GM23248 (cell line): Measurements from ENCODE around the gene GHITM. TPM values are rescaled to one million over a fixed set of nuclear protein-coding genes. Genes with fewer than 3 reads are reported as not detected.
A peak's percentile ranks its signal among the peaks of the same experiment; 100 is the strongest.
"Not testable (repeated sequence)": the region's sequence is repeated elsewhere in the genome, so short reads cannot be mapped to it uniquely, and the experiment has no call there.

Experiments
- DNase-seq: peaks from one replicate; pipeline ENCODE4 v3.0.0-alpha.2; 2015
- H2AFZ ChIP-seq: fragments of 200-600 bp; sonication (generic); 2 replicates; pipeline ENCODE4 v1.6.1; 2016; ENCODE audit warnings: antibody characterized with exemption
- H3F3A ChIP-seq: fragments of 200-600 bp; sonication (generic); 2 replicates; pipeline ENCODE4 v1.6.1; 2016; ENCODE audit warnings: mild to moderate bottlenecking, antibody characterized with exemption, mixed run types; ENCODE audit not compliant: insufficient read depth
- H3K27ac ChIP-seq: fragments of 200-600 bp; sonication (generic); 2 replicates; pipeline ENCODE4 v1.5.1; 2016; ENCODE audit warnings: mild to moderate bottlenecking
- H3K27me3 ChIP-seq: fragments of 200-600 bp; sonication (generic); replicated peaks from 2 replicates; pipeline ENCODE4 v1.6.1; 2016; ENCODE audit warnings: mild to moderate bottlenecking; ENCODE audit not compliant: insufficient read depth
- H3K36me3 ChIP-seq: fragments of 200-600 bp; sonication (generic); 2 replicates; pipeline ENCODE4 v1.6.1; 2016; ENCODE audit warnings: low read depth, mild to moderate bottlenecking
- H3K4me1 ChIP-seq: fragments of 200-600 bp; sonication (generic); 2 replicates; pipeline ENCODE4 v1.6.1; 2016; ENCODE audit warnings: mild to moderate bottlenecking; ENCODE audit not compliant: insufficient read depth
- H3K4me2 ChIP-seq: fragments of 200-600 bp; sonication (generic); one replicate; pipeline ENCODE4 v1.6.1; 2016; ENCODE audit warnings: mild to moderate bottlenecking; ENCODE audit not compliant: unreplicated experiment
- H3K4me3 ChIP-seq: fragments of 200-600 bp; sonication (generic); 2 replicates; pipeline ENCODE4 v1.5.1; 2016; ENCODE audit warnings: mild to moderate bottlenecking
- H3K79me2 ChIP-seq: fragments of 200-600 bp; sonication (generic); 2 replicates; pipeline ENCODE4 v1.6.1; 2016; ENCODE audit warnings: mild to moderate bottlenecking; ENCODE audit not compliant: insufficient read depth
- H3K9ac ChIP-seq: fragments of 200-600 bp; sonication (generic); 2 replicates; pipeline ENCODE4 v1.6.1; 2016; ENCODE audit warnings: mild to moderate bottlenecking
- H3K9me2 ChIP-seq: fragments of 200-600 bp; sonication (generic); 2 replicates; pipeline ENCODE4 v1.6.1; 2016; ENCODE audit warnings: mixed run types, mild to moderate bottlenecking, moderate library complexity; ENCODE audit not compliant: insufficient read depth
- H3K9me3 ChIP-seq: fragments of 200-600 bp; sonication (generic); one replicate; pipeline ENCODE4 v1.6.1; 2017; ENCODE audit warnings: low read depth
- H4K20me1 ChIP-seq: fragments of 200-600 bp; sonication (generic); 2 replicates; pipeline ENCODE4 v1.6.0; 2016; ENCODE audit not compliant: insufficient read depth
- EZH2 ChIP-seq: fragments of 200-600 bp; sonication (generic); IDR thresholded peaks from 2 replicates; pipeline ENCODE4 v1.6.1; 2018; ENCODE audit warnings: antibody characterized with exemption, mild to moderate bottlenecking; ENCODE audit not compliant: insufficient read depth, poor library complexity, severe bottlenecking
- EZH2phosphoT487 ChIP-seq: fragments of 200-600 bp; sonication (generic); IDR thresholded peaks from 2 replicates; pipeline ENCODE4 v1.6.1; 2018; ENCODE audit warnings: antibody characterized with exemption, moderate library complexity, mild to moderate bottlenecking, low read depth; ENCODE audit not compliant: insufficient read depth
- WGBS, 2 experiments: methylation state at CpG; one replicate each; pipeline ENCODE4 v1.1.6; 2015 to 2017; ENCODE audit warnings: low lambda C conversion rate in 2 of 2, low coverage in 1 of 2; ENCODE audit errors: missing lambda C conversion rate in 2 of 2; 5-methylcytosine and 5-hydroxymethylcytosine counted together
- in situ Hi-C: fragments of 300-500 bp; cut with MboI; formaldehyde crosslinking; loops from 2 replicates; pipeline ENCODE4 v1.15.0; 2020
- polyA plus RNA-seq: library from polyadenylated mRNA; unstranded; fragments of >200 nt; fragmentation: Nextera tagmentation; extraction: Ambion mirVana; gene quantifications from 2 replicates; pipeline ENCODE4 v1.2.1, GENCODE V29; 2016
- total RNA-seq: library from RNA; depleted of rRNA; stranded (reverse); fragments of >200 nt; shearing (Covaris generic); gene quantifications from 2 replicates; pipeline ENCODE4 v1.2.3, GENCODE V29; 2014

The GHITM gene
- total and polyA plus RNA-seq, 2 experiments from 2014 or later: 205 to 258 TPM

DNA sequence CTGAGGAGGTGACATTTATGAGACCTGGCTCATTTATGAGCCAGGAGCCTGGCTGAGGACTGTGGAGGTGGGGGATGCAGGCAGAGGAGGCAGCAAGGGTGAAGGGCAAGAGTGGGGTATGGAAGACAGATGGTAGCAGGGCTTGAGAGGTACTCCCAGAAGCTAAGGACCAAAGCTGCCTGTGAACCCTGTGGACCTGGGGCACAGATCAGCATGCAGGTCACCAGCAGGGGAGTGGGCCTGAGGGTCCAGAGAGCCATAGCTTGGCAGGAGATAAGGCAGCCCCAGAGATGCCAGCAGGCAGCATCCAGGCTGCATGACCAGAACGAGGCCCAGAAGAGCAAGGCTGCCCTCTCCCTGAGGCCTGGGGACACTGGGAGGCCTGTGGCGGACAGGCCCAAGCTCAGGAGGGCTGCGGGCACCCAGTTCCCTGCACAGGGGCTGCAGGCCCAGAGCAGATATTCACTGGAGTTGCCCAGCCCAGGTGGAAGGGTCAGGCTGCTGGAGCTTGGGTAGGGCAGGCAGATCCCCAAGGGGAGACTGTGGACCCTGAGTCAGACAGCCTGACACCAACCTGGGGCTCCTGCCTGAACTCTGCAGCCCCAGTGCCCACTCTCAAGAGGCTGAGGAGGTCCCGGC lies 37.6 kb downstream of the GHITM start:
- 59 to 72% methylated on average over 4 of the region's 4 CpGs for WGBS, 2 experiments
- in situ Hi-C loops: no loop called here

DNA sequence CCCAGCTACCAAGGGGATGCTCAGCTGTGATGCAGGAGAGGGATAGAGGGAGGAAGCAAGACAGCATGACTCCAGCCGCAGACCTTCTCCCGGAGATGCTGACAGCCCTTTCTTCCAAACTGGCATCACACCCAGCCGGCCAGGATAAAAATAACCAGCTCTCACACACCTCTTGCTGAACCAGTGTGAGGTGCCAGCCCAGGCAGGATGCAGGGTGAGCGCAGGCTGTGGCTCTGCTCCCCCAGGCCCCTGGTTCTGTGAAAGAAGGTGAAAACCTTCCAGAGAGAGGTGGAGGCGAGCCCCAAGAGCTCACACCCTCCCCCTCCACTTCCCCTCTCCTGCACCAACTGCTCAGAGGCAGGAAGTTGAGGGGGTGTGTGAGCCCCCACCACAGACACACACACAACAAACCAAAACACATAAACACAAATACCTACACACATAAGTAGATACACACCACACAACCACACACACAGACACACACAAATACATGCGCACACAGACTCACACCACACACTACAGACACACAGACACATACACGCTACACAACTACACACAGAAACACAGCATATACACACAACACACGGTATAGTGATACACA lies 38.3 kb downstream of the GHITM start:
- H3K27ac ChIP-seq: no peak overlapping the region
- no peak overlapping the region for H2AFZ ChIP-seq
- WGBS, 2 experiments: 62 to 67% methylated on average over 8 of the region's 8 CpGs
- no peaks in the 10 kb centered on the region for H3K36me3 ChIP-seq
- in situ Hi-C loops: no loop called here
- no peaks in the 10 kb centered on the region for H3K4me1 ChIP-seq
- H3K4me3 ChIP-seq: no peak overlapping the region
- H3F3A ChIP-seq: no peaks in the 10 kb centered on the region
- H3K27me3 ChIP-seq: no peaks in the 10 kb centered on the region
- no peak overlapping the region for H3K4me2 ChIP-seq
- no peaks in the 10 kb centered on the region for H3K79me2 ChIP-seq
- H3K9me2 ChIP-seq: no peaks in the 10 kb centered on the region
- no peaks in the 10 kb centered on the region for H4K20me1 ChIP-seq
- no peak for DNase-seq
- H3K9ac ChIP-seq: no peak overlapping the region
- H3K9me3 ChIP-seq: no peaks in the 10 kb centered on the region
- TF ChIP-seq EZH2phosphoT487: no peak
- no peak for TF ChIP-seq EZH2

More for the DNA sequence above, 37.6 kb downstream of the GHITM start:
- H3K36me3 ChIP-seq: no peaks in the 10 kb centered on the region
- DNase-seq: no peak
- no peaks in the 10 kb centered on the region for H3K27me3 ChIP-seq
- no peaks in the 10 kb centered on the region for H4K20me1 ChIP-seq
- H3K9me3 ChIP-seq: no peaks in the 10 kb centered on the region
- H3K4me2 ChIP-seq: no peak overlapping the region
- no peak overlapping the region for H2AFZ ChIP-seq
- no peak overlapping the region for H3K27ac ChIP-seq
- H3K4me1 ChIP-seq: no peaks in the 10 kb centered on the region
- TF ChIP-seq EZH2phosphoT487: no peak
- no peak for TF ChIP-seq EZH2
- H3F3A ChIP-seq: no peaks in the 10 kb centered on the region
- H3K9ac ChIP-seq: no peak overlapping the region
- no peaks in the 10 kb centered on the region for H3K9me2 ChIP-seq
- no peak overlapping the region for H3K4me3 ChIP-seq
- H3K79me2 ChIP-seq: no peaks in the 10 kb centered on the region

DNA sequence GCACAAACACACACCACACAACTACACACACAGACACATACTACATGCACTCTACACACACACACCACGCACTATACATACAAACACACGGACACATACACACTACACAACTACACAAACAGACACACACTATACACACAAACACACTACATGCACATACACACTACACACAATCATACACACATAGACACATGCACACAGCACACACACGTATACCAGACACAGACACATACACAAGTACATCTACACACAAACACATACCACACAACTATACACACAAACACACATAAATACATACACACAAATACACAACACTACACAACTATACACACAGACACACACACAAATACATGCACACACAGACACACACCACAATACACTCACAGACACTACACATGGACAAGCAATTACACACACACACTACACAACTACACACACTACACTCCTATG lies 38.9 kb downstream of the GHITM start:
- H3K9ac ChIP-seq: no peak overlapping the region
- H3K9me2 ChIP-seq: no peaks in the 10 kb centered on the region
- H3K4me3 ChIP-seq: no peak overlapping the region
- no peaks in the 10 kb centered on the region for H3K9me3 ChIP-seq
- no peak for DNase-seq
- H3K27me3 ChIP-seq: no peaks in the 10 kb centered on the region
- H3K4me2 ChIP-seq: no peak overlapping the region
- no peaks in the 10 kb centered on the region for H3K4me1 ChIP-seq
- H3F3A ChIP-seq: no peaks in the 10 kb centered on the region
- no peaks in the 10 kb centered on the region for H3K79me2 ChIP-seq
- H2AFZ ChIP-seq: no peak overlapping the region
- TF ChIP-seq EZH2phosphoT487: no peak
- TF ChIP-seq EZH2: no peak
- WGBS, 2 experiments: 67 to 83% methylated on average over 3 of the region's 3 CpGs
- H4K20me1 ChIP-seq: no peaks in the 10 kb centered on the region
- H3K27ac ChIP-seq: no peak overlapping the region
- in situ Hi-C loops: no loop called here
- no peaks in the 10 kb centered on the region for H3K36me3 ChIP-seq

DNA sequence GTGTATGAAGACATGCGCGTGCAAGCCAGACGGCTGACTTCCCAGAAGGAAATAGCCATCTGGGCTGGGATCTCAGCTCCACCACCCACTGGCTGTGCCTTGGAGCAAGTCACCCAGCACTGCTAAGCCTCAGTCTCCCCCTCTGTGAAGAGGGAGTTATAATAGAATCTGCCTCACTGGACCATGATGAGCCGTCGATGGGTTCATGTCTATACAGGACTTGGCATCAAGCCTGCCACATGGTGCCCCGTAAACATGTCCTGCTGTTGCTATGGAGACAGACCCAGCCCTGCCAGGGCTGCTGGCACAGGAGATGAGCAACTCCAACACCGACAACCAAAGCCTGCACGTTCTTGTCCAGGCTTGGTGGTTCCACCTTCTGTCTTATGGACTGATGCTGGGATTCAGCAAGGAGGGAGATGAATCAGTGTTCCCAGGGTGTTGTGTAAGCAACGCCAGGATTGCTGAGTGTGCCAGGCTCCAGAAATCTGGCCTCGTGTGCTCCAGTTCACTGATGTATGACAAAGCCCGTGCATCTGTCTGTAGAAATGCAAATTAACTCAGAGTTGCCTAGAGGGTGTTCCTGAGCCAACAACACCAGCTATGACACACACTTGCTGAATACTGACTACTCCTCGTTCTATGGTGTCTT lies 39.9 kb downstream of the GHITM start:
- H4K20me1 ChIP-seq: no peaks in the 10 kb centered on the region
- in situ Hi-C loops: no loop called here
- H3F3A ChIP-seq: no peaks in the 10 kb centered on the region
- H3K27me3 ChIP-seq: no peaks in the 10 kb centered on the region
- no peaks in the 10 kb centered on the region for H3K9me2 ChIP-seq
- no peak overlapping the region for H3K4me2 ChIP-seq
- no peaks in the 10 kb centered on the region for H3K9me3 ChIP-seq
- peak; percentile 92 for DNase-seq
- H3K36me3 ChIP-seq: no peaks in the 10 kb centered on the region
- H2AFZ ChIP-seq: no peak overlapping the region
- no peak overlapping the region for H3K4me3 ChIP-seq
- TF ChIP-seq EZH2phosphoT487: no peak
- no peak for TF ChIP-seq EZH2
- 24 to 25% methylated on average over 12 of the region's 12 CpGs for WGBS, 2 experiments
- H3K27ac ChIP-seq: no peak overlapping the region
- H3K79me2 ChIP-seq: no peaks in the 10 kb centered on the region
- no peak overlapping the region for H3K9ac ChIP-seq
- no peaks in the 10 kb centered on the region for H3K4me1 ChIP-seq

DNA sequence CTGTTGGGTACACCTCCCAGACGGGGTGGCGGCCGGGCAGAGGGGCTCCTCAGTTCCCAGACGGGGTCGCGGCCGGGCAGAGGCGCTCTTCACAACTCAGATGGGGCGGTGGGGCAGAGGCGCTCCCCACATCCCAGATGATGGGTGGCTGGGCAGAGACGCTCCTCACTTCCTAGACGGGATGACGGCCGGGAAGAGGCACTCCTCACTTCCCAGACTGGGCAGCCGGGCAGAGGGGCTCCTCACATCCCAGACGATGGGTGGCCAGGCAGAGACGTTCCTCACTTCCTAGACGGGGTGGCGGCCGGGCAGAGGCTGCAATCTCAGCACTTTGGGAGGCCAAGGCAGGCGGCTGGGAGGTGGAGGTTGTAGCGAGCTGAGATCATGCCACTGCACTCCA lies 41.1 kb downstream of the GHITM start:
- H3K9me3 ChIP-seq, H3K9ac ChIP-seq, H3K36me3 ChIP-seq, H3K27ac ChIP-seq, H3K4me2 ChIP-seq, H2AFZ ChIP-seq, H3K4me3 ChIP-seq, H3K9me2 ChIP-seq, in situ Hi-C loops, H4K20me1 ChIP-seq, H3K79me2 ChIP-seq, H3K27me3 ChIP-seq, DNase-seq, H3F3A ChIP-seq, H3K4me1 ChIP-seq: not testable (repeated sequence)
- 78 to 84% methylated on average over 14 to 20 of the region's 22 CpGs for WGBS, 2 experiments
